NB4 (cell line): ENCODE measurements around the gene MTHFR.

Experiments
- DNase-seq: peaks from one replicate; pipeline ENCODE4 v3.0.0; 2010; ENCODE audit warnings: low read depth
- H3K4me3 ChIP-seq: one replicate; pipeline ENCODE4 v1.5.1; 2011; ENCODE audit warnings: mild to moderate bottlenecking, low read depth, low read length, moderate library complexity
- CTCF ChIP-seq: IDR thresholded peaks from one replicate; pipeline ENCODE4 v1.5.1; 2012; ENCODE audit warnings: low read depth, low read length
- MYC ChIP-seq: IDR thresholded peaks from 2 replicates; pipeline ENCODE4 v1.6.1; 2011; ENCODE audit warnings: low read depth, low read length
- POLR2A ChIP-seq: IDR thresholded peaks from 2 replicates; pipeline ENCODE4 v1.6.1; 2011; ENCODE audit warnings: mild to moderate bottlenecking; ENCODE audit not compliant: insufficient read length; ENCODE audit errors: extremely low read depth
- TF ChIP-seq, protein P1 (sequence below): IDR thresholded peaks from 2 replicates; pipeline ENCODE4 v1.6.1; 2011; ENCODE audit warnings: low read depth, low read length

The MTHFR gene

DNA sequence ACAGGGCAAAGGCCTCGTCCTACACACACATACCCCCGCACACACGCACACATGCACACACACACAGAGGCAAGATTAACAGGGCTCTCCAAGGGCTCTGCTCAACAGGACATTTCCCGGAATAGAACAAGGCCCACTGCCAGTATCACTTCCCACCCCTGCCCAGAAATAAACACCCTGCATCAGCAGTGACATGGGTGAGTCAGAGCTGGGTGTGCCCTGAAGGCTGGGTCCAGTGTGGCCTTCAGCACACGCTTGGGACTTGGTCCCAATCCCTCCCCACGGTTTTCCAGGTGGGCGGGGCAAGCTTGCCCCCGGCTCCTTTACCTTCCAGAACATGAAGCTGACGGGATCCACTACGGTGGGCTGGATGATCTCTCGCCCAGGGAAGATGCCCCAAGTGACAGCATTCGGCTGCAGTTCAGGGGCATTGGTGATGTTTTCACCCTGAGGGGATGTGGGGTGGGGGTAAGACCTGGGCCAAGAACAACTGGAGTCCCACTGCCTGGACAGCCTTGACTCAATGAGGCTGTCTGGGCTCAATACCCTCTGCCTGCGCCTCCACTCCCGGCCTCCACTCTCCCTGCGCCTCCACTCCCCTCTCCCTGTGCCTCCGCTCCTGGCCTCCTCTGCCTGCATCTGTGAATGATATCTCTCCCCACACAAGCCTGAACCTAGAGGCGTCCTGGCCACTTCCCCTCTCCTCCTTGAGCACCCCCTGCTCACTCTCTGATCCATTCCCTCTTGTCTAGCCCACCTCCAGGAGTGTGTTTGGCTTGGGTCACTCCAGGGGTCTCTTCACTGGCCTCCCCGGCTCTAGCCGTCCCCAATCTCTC, 14.7 kb downstream of the MTHFR start:
- no peak for DNase-seq
- H3K4me3 ChIP-seq, result no peak overlapping the region
- TF ChIP-seq POLR2A, result no peak
- TF ChIP-seq, protein P1, sequence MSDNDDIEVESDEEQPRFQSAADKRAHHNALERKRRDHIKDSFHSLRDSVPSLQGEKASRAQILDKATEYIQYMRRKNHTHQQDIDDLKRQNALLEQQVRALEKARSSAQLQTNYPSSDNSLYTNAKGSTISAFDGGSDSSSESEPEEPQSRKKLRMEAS, result no peak
- no peak for TF ChIP-seq CTCF
- no peak for TF ChIP-seq MYC

DNA sequence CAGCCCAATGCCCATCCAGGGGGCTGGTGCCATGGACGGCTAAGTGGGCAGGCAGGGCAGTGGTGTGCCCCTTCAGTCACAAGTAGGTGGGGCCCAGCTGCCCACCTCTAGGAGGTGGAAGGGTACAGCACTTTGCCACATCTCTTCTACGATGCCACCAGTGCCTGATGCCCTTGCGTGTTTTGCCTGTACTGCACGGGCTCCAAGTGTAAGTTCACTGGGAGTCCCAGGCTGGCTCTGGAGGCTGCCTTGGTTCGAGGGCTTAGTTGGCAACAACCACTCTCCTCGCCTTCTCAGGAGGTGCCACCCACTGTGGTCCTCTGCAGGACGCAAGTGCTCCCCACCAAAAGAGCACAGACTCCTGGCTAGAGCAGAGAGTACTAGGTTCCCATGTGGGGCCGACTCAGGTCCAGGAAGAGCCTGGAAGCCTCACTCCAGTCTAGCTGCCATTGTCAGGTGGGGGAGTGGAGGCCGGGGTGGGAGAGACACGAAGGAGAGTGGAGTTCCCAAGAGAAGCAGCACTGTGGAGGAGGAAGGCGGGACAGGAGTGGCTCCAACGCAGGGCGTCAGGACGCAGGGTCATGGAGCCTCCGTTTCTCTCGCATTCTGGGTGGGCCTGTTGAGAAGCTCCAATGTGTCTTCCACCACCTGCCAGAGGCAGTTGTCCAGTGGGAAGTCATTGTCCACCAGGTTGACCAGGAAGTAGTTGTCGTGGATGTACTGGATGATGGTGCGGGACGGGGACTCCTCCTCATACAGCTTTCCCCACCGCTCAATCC, 15.5 kb downstream of the MTHFR start:
- H3K4me3 ChIP-seq, result no peak overlapping the region
- no peak for DNase-seq
- TF ChIP-seq POLR2A (no peak), CTCF (no peak), MYC (no peak)
- TF ChIP-seq, protein P1, result no peak

DNA sequence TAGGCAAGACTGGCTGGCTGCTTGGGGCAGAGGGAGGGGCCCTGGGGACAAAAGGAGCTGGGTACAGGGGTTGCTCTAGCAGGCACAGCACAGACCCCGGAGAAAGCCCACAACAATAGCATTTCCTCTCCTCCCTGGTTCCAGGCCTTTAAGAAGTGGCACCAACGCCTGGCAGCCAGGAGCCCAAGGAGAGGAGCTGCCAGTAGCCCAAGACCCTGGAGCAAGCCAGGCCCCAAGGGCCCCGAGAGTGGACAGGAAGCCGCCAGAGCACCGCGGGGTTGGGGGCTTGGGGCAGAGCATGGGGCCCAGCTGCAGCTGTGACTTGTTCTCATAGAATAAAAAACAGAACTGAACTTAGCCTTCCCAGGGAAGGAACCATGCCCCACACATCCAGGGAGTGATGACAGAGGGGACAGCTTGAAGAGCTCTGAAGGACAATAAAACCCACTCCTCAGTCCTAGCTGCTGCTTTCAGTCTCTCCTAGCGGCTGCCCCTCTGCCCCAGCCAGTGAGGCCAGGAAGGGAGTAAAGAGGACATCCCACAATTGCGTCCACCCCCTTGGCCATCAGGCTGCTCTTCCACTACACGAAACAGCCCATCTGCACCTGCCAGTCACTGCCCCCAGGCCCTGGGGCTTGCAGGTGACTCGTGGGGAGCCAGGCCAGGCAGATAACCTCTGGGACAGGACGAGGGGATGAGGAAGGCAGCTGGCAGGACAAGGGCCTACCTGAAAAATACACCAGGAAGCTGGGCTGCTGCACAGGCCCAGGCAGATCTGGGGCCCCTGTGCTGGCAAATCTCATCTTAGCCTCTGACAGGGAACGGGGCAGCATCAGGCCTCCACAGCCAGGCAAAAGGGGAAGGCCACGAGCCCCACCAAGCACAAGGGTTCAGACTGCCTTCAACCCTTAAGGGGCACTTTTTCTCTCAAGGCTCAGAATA, 16.4 kb downstream of the MTHFR start:
- TF ChIP-seq POLR2A, result no peak
- no peak for TF ChIP-seq CTCF
- TF ChIP-seq MYC, result no peak
- TF ChIP-seq, protein P1, result no peak
- H3K4me3 ChIP-seq, result no peak overlapping the region
- DNase-seq, result no peak

GRCh38 chr1:11788549-11789053, 17.2 kb downstream of the MTHFR start:
- H3K4me3 ChIP-seq, result no peak overlapping the region
- TF ChIP-seq CTCF, result no peak
- TF ChIP-seq, protein P1, result no peak
- no peak for TF ChIP-seq MYC
- no peak for TF ChIP-seq POLR2A
- DNase-seq, result no peak

DNA sequence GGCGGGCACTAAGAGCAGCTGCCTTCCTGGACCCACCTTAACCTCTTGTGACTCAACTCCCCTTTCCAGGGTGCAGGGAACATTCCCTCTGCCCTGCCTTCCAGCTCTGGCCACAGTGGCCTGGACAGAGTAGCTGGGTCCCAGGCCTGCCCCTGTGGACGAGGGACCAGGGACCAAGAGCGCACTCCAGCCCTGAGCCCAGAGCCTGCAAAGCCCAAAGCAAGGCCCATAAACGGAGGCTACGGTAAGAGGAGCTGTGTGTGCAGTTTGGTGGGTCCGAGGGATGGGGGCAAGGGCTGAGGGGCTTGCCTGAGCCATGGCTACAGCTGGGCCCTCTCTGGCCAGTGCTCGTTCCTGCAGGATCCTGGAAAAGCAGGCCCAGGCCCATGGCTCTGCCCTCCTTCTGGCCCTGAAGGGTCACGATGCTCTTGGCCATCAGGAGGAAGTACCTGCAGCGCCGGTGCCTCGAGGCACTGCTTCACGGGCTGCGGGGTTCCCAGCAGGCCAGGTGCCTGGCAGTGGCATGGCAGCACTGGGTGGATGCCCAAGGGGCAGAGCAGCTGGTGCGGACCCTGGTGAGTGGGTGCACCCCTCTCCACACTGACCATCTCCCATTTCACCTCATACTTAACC, 17.8 kb downstream of the MTHFR start:
- no peak for DNase-seq
- no peak overlapping the region for H3K4me3 ChIP-seq
- TF ChIP-seq, protein P1, result no peak
- TF ChIP-seq POLR2A (no peak), MYC (no peak), CTCF (no peak)
